PC-3 (cell line): ENCODE data around the gene NR2F2. TPM values are rescaled to one million over a fixed set of nuclear protein-coding genes. Genes with fewer than 3 reads are reported as not detected.

ENCODE experiments used
- ATAC-seq: fragments of 200-7000 bp; cut with Tn5 transposase; 2 replicates; pipeline ENCODE4 v1.9.1; 2020; ENCODE audit warnings: mild to moderate bottlenecking, moderate library complexity
- BruUV-seq: library from RNA; stranded (reverse); fragments of 400-500 nt; replicated peaks from 2 replicates; lab custom pipeline; 2021; lab: Mats Ljungman, UMichigan
- CTCF ChIA-PET: fragments of 300-600 bp; sonication (Branson Sonifier 250); formaldehyde crosslinking; loops from one replicate; lab custom pipeline; 2022; ENCODE audit warnings: antibody characterized with exemption; lab: Charles Lee
- POLR2A ChIA-PET: fragments of 300-600 bp; sonication (Branson Sonifier 250); formaldehyde crosslinking; loops from one replicate; lab custom pipeline; 2022; ENCODE audit warnings: antibody characterized with exemption; ENCODE audit not compliant: unreplicated experiment; lab: Charles Lee
- DNase-seq: peaks from one replicate; pipeline ENCODE4 v3.0.0-alpha.2; 2015
- H2AFZ ChIP-seq: fragments of 300-600 bp; sonication (generic); 2 replicates; pipeline ENCODE4 v1.6.0; 2016; ENCODE audit warnings: antibody characterized with exemption, low read length
- H3F3A ChIP-seq: fragments of 300-600 bp; sonication (generic); one replicate; pipeline ENCODE4 v1.6.0; 2017; ENCODE audit warnings: antibody characterized with exemption, low read length, control low read depth, mild to moderate bottlenecking; ENCODE audit not compliant: unreplicated experiment
- H3K27ac ChIP-seq: fragments of 300-600 bp; sonication (generic); 2 replicates; pipeline ENCODE4 v1.5.1; 2016; ENCODE audit warnings: mild to moderate bottlenecking, low read length
- H3K27me3 ChIP-seq: fragments of 300-600 bp; sonication (generic); 2 replicates; pipeline ENCODE4 v1.6.1; 2016; ENCODE audit warnings: low read length, mixed read lengths
- H3K36me3 ChIP-seq: fragments of 300-600 bp; sonication (generic); 2 replicates; pipeline ENCODE4 v1.6.1; 2016; ENCODE audit warnings: low read depth, mixed run types, low read length, mixed read lengths
- H3K4me1 ChIP-seq: fragments of 300-600 bp; sonication (generic); 2 replicates; pipeline ENCODE4 v1.5.1; 2016; ENCODE audit warnings: low read length; ENCODE audit not compliant: insufficient read depth
- H3K4me2 ChIP-seq: fragments of 300-600 bp; sonication (generic); 2 replicates; pipeline ENCODE4 v1.6.0; 2016; ENCODE audit warnings: low read length
- H3K4me3 ChIP-seq: fragments of 300-600 bp; sonication (generic); 2 replicates; pipeline ENCODE4 v1.5.1; 2016; ENCODE audit warnings: mild to moderate bottlenecking, low read length, mixed read lengths
- H3K79me2 ChIP-seq: fragments of 300-600 bp; sonication (generic); 2 replicates; pipeline ENCODE4 v1.6.1; 2017; ENCODE audit warnings: low read length, mixed read lengths
- H3K9ac ChIP-seq: fragments of 300-600 bp; sonication (generic); 2 replicates; pipeline ENCODE4 v1.6.0; 2016; ENCODE audit warnings: mild to moderate bottlenecking, low read length
- H3K9me2 ChIP-seq: fragments of 300-600 bp; sonication (generic); replicated peaks from 2 replicates; pipeline ENCODE4 v1.6.1; 2016; ENCODE audit warnings: mixed run types, low read length, mixed read lengths
- H3K9me3 ChIP-seq: fragments of 300-600 bp; sonication (generic); 2 replicates; pipeline ENCODE4 v1.6.1; 2016; ENCODE audit warnings: low read length, mixed read lengths
- H4K20me1 ChIP-seq: fragments of 300-600 bp; sonication (generic); 2 replicates; pipeline ENCODE4 v1.6.1; 2016; ENCODE audit warnings: low read length, mixed read lengths
- EZH2 ChIP-seq: fragments of 300-600 bp; sonication (generic); IDR thresholded peaks from one replicate; pipeline ENCODE4 v1.6.1; 2017; ENCODE audit warnings: antibody characterized with exemption, mild to moderate bottlenecking, low read length; ENCODE audit not compliant: unreplicated experiment
- EZH2phosphoT487 ChIP-seq: fragments of 300-600 bp; sonication (generic); IDR thresholded peaks from 2 replicates; pipeline ENCODE4 v1.6.1; 2018; ENCODE audit warnings: mild to moderate bottlenecking, antibody characterized with exemption, low read length, borderline replicate concordance
- intact Hi-C: fragments of 100-400 bp; cut with micrococcal nuclease; formaldehyde crosslinking; loops from 2 replicates; pipeline ENCODE4 v1.9.0; 2023
- total RNA-seq: library from RNA; depleted of rRNA; stranded (reverse); fragments of >200 nt; gene quantifications from 2 replicates; pipeline ENCODE4 v1.2.3, GENCODE V29; 2014
- TF ChIP-seq, protein P1 (sequence below): fragments of 300-600 bp; sonication (generic); conservative IDR thresholded peaks from 2 replicates; pipeline ENCODE4 v1.5.1; 2017; ENCODE audit warnings: antibody characterized with exemption, low read depth, mild to moderate bottlenecking, low read length

NR2F2 gene
- total RNA-seq, 1 experiment from 2014 or later = 19.6 TPM

DNA sequence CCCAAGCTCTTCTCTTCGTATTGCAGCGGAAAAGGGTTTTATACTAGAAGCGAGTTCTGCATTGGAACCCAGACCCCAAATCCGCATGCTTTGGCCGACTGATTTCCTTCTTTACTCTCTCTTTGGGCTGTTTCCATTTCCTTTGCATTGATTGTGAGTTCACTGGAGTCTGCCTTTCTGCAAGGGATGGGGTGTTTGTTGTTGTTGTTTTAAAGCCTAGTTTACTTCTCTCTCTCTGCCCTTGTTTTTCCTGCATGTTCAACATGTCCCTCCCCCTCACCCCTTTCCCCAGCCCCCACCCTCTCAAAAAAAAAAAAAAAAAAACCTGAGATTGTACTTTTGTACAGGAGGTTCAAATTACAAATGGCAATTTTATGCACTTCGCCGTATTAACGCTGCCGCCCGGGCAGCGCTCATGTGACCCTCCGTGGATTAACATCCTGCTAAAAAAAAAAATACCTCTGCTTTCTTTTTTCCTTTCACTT lies 2.2 kb downstream of the NR2F2 start:
- no peaks in the 10 kb centered on the region for H3K9me3 ChIP-seq
- ChIA-PET CTCF (no interaction called here), POLR2A (no interaction called here)
- TF ChIP-seq EZH2phosphoT487 = no peak
- TF ChIP-seq, protein P1, sequence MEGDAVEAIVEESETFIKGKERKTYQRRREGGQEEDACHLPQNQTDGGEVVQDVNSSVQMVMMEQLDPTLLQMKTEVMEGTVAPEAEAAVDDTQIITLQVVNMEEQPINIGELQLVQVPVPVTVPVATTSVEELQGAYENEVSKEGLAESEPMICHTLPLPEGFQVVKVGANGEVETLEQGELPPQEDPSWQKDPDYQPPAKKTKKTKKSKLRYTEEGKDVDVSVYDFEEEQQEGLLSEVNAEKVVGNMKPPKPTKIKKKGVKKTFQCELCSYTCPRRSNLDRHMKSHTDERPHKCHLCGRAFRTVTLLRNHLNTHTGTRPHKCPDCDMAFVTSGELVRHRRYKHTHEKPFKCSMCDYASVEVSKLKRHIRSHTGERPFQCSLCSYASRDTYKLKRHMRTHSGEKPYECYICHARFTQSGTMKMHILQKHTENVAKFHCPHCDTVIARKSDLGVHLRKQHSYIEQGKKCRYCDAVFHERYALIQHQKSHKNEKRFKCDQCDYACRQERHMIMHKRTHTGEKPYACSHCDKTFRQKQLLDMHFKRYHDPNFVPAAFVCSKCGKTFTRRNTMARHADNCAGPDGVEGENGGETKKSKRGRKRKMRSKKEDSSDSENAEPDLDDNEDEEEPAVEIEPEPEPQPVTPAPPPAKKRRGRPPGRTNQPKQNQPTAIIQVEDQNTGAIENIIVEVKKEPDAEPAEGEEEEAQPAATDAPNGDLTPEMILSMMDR = no peak
- no peak for TF ChIP-seq EZH2
- peaks cover 37% of the 10 kb centered on the region for H4K20me1 ChIP-seq
- peak overlapping the region; percentile 89 for H3K4me3 ChIP-seq
- H3K27ac ChIP-seq = peak overlapping the region; percentile 88
- H3K9me2 ChIP-seq = no peaks in the 10 kb centered on the region
- H3K79me2 ChIP-seq = peaks cover 94% of the 10 kb centered on the region
- intact Hi-C loops = no loop called here
- peaks cover 19% of the 10 kb centered on the region; the same call in 1 of the 2 replicates for H3K4me1 ChIP-seq
- peaks cover 34% of the 10 kb centered on the region for H3K36me3 ChIP-seq
- ATAC-seq = no peak
- BruUV-seq = no TSS peak
- no peak overlapping the region for H2AFZ ChIP-seq
- peak; percentile 38 for DNase-seq
- H3F3A ChIP-seq = no peaks in the 10 kb centered on the region
- no peaks in the 10 kb centered on the region for H3K27me3 ChIP-seq
- peak overlapping the region; percentile 89 for H3K4me2 ChIP-seq
- peak overlapping the region; percentile 97 for H3K9ac ChIP-seq

DNA sequence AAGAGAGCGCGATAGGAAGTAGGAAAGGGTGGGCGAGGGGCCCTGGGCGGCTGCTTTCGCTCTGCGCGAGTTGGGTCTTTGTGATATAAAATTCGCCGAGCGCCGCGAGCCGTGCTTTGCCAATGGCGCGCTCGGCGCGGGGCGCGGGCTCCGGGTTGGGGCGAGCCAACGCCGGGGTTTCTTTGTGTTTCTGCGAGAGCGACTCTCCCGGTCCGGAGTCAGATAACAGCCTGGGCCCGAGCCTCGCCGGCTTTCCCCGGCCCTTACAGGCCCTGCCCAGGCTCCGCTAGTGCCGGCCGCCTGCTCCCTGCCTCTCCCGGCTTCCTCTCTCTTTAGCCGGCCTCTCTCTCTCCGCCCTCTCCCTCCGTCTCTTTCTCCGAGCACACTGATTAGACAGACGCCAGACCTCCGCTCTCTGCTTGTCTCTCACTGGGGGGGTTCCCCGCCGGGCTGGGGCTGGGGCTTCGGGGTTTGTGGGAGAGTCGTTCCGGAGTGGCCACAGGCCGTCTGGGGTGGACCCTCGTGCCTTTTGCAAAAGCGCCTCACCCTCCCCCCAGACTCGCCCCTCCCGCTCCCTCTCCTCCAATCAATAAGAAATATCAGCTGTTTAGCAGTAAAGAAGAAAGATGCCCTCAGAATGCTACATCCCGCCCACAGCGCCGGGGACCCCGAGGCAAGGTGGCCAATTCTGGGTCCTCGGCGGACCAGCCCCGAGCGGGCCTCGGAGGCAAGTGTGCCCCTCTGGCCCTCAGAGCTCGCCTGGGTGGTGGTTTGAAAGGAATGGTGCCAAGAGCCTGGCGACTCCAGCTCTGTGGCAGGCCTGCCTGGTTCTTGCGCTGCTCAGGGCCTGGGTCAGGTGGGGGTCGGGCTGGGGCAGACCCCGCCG lies 2.9 kb downstream of the NR2F2 start:
- H3K9me3 ChIP-seq = no peaks in the 10 kb centered on the region
- peaks cover 37% of the 10 kb centered on the region for H3K36me3 ChIP-seq
- TF ChIP-seq, protein P1 = no peak
- TF ChIP-seq EZH2 (no peak), EZH2phosphoT487 (no peak)
- H3K4me3 ChIP-seq = peak overlapping the region; percentile 89
- H3K27ac ChIP-seq = peak overlapping the region; percentile 88
- H3K4me1 ChIP-seq = peaks cover 15% of the 10 kb centered on the region; the same call in 1 of the 2 replicates
- POLR2A ChIA-PET = no interaction called here
- H3K79me2 ChIP-seq = peaks cover 94% of the 10 kb centered on the region
- peaks cover 39% of the 10 kb centered on the region for H4K20me1 ChIP-seq
- H3F3A ChIP-seq = no peaks in the 10 kb centered on the region
- no TSS peak for BruUV-seq
- no peaks in the 10 kb centered on the region for H3K9me2 ChIP-seq
- H2AFZ ChIP-seq = no peak overlapping the region
- peak overlapping the region; percentile 97 for H3K9ac ChIP-seq
- intact Hi-C loops = no loop called here
- peak; percentile 19 for DNase-seq
- CTCF ChIA-PET = no interaction called here
- peak overlapping the region; percentile 89 for H3K4me2 ChIP-seq
- H3K27me3 ChIP-seq = no peaks in the 10 kb centered on the region
- ATAC-seq = no peak
